Upper lobe of left lung (tissue), 6 donors: ENCODE data around the gene NR3C2. TPM values are rescaled to one million over a fixed set of nuclear protein-coding genes. Genes with fewer than 3 reads are reported as not detected.

Experiments used
- ATAC-seq, 2 donors: fragments of 200-7000 bp; cut with Tn5 transposase; one replicate each; pipeline ENCODE4 v1.9.1; 2022; ENCODE audit warnings: mild to moderate bottlenecking in 2 of 2, moderate library complexity in 2 of 2; ENCODE audit not compliant: low FRiP score in 2 of 2
- DNase-seq, 2 donors: peaks; one replicate each; pipeline ENCODE4 v3.0.0-alpha.2; 2019 to 2020
- H3K27ac ChIP-seq, 4 donors: fragments of 200-600 bp; sonication (generic); one replicate each; pipeline ENCODE4 v1.5.1; 2016 to 2019
- H3K27me3 ChIP-seq, 4 donors: fragments of 200-600 bp; sonication (generic); one replicate each; pipeline ENCODE4 v1.5.1; 2017 to 2019
- H3K36me3 ChIP-seq, 4 donors: fragments of 200-600 bp; sonication (generic); one replicate each; pipeline ENCODE4 v1.5.1; 2016 to 2019
- H3K4me1 ChIP-seq, 4 donors: fragments of 200-600 bp; sonication (generic); one replicate each; pipeline ENCODE4 v1.5.1; 2018 to 2019
- H3K4me3 ChIP-seq, 4 donors: fragments of 200-600 bp; sonication (generic); one replicate each; pipeline ENCODE4 v1.5.1; 2017 to 2019; ENCODE audit warnings: mild to moderate bottlenecking in 2 of 4, moderate library complexity in 1 of 4
- H3K9me3 ChIP-seq, 4 donors: fragments of 200-600 bp; sonication (generic); one replicate each; pipeline ENCODE4 v1.5.1; 2018 to 2019
- EP300 ChIP-seq, 4 donors: sonication (generic); formaldehyde crosslinking; IDR thresholded peaks; one replicate each; pipeline ENCODE4 v1.5.1; 2017; ENCODE audit warnings: antibody characterized with exemption in 4 of 4, control low read depth in 2 of 4
- POLR2A ChIP-seq, 4 donors: fragments of 450-650 bp; IDR thresholded peaks; one replicate each; pipeline ENCODE4 v1.5.1; 2016 to 2017; ENCODE audit warnings: antibody characterized with exemption in 4 of 4, mild to moderate bottlenecking in 2 of 4
- POLR2AphosphoS5 ChIP-seq, 2 donors: sonication (generic); formaldehyde crosslinking; IDR thresholded peaks; one replicate each; pipeline ENCODE4 v1.5.1; 2017; ENCODE audit warnings: antibody characterized with exemption in 2 of 2
- WGBS, 2 donors: methylation state at CpG; one replicate each; pipeline ENCODE4 v1.1.5; 2017 to 2018; 5-methylcytosine and 5-hydroxymethylcytosine counted together
- total RNA-seq, 6 donors: library from RNA; depleted of rRNA in 4 of 6; stranded (reverse); fragments of >200 nt in 4 of 6; gene quantifications; one replicate each; pipeline versions ENCODE4 v1.1.0 to v1.2.1, GENCODE V29; 2016 to 2021
- TF ChIP-seq, protein P1 (sequence below), 6 experiments: fragments of 450-650 bp in 4 of 6; fragments of 200-600 bp in 2 of 6; sonication (generic) in 2 of 6; IDR thresholded peaks; one replicate each; pipeline ENCODE4 v1.5.1; 2016 to 2019; ENCODE audit warnings: antibody characterized with exemption in 6 of 6
- donor health status: DM: no; HTN: no; CAD: no; lungs with moderate emphysema.
- donor health status: DM: no; HTN: yes; CAD: no; lungs with severe emphysema.

NR3C2 gene
- total RNA-seq = 10 to 100 TPM; 10.3 to 39.8 (median 23.7) TPM

DNA sequence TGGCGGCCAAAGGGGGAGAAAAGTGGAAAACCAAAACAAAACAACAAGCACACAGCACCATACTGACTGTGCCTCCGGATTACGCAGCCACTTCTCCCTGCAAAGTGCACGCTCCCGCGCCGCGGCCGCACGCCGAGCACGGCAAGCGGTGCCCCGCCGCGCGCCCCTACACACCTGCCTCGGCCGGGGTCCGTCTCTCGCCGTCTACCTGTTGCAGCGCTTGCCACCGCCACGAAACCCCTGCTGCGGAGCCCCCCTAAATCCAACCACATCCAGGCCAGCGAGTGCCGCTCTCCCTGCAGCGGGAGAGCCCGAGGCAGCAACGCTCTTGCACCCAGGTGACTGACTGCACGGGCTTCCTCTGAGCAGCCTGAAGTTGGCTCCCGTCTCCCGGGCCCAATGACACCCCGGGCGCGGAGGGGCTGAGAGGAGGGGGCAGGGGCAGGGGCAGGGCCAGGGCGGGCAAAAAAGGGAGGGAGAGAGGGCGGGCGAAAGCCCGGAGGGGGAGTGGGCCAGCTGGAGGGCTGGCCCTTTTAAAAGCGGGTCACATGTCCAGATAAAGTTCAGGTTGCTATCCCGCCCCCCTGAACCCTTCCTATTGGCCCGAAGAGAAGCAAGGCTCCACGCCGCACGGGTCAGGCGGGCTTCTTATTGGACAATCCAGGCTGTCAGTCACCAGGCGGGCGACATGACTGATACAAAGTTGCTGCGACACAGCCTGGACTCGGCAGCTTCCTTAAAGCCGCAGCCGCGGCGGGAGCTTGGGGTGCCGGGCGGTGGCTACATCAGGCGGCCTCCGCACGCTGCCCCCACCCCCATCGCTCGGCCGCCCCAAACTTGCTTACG is at the start of gene NR3C2:
TSS of gene NR3C2 (minus strand) at position 429 of the 846 bp plus-strand sequence.
- WGBS, 2 donors = 0 to 1% methylated on average over 21 to 65 of the region's 65 CpGs
- no peaks in the 10 kb centered on the region for H3K9me3 ChIP-seq
- DNase-seq (peak; percentile 95 to 99), ATAC-seq (peak; percentile 95 to 98)
- peak within 1 kb of the TSS; percentile 89 to 95 (median 92) for H3K27ac ChIP-seq
- H3K4me1 ChIP-seq = peaks cover 12 to 48% (median 20%) of the 10 kb centered on the region in 4 donors
- peaks cover 0 to 17% (median 0%) of the 10 kb centered on the region in 4 donors for H3K27me3 ChIP-seq
- no peaks in the 10 kb centered on the region for H3K36me3 ChIP-seq
- TF ChIP-seq EP300 (IDR thresholded peaks at IDR 0.05) (peak in 1 of 4 donors; percentile 13), POLR2A (IDR thresholded peaks at IDR 0.05) (peak; percentile 69 to 100 (median 99)), POLR2AphosphoS5 (IDR thresholded peaks at IDR 0.05) (peak; percentile 89 to 99)
- TF ChIP-seq, protein P1, sequence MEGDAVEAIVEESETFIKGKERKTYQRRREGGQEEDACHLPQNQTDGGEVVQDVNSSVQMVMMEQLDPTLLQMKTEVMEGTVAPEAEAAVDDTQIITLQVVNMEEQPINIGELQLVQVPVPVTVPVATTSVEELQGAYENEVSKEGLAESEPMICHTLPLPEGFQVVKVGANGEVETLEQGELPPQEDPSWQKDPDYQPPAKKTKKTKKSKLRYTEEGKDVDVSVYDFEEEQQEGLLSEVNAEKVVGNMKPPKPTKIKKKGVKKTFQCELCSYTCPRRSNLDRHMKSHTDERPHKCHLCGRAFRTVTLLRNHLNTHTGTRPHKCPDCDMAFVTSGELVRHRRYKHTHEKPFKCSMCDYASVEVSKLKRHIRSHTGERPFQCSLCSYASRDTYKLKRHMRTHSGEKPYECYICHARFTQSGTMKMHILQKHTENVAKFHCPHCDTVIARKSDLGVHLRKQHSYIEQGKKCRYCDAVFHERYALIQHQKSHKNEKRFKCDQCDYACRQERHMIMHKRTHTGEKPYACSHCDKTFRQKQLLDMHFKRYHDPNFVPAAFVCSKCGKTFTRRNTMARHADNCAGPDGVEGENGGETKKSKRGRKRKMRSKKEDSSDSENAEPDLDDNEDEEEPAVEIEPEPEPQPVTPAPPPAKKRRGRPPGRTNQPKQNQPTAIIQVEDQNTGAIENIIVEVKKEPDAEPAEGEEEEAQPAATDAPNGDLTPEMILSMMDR (IDR thresholded peaks at IDR 0.05) = no peak
- peak within 1 kb of the TSS; percentile 79 to 94 (median 90) for H3K4me3 ChIP-seq

DNA sequence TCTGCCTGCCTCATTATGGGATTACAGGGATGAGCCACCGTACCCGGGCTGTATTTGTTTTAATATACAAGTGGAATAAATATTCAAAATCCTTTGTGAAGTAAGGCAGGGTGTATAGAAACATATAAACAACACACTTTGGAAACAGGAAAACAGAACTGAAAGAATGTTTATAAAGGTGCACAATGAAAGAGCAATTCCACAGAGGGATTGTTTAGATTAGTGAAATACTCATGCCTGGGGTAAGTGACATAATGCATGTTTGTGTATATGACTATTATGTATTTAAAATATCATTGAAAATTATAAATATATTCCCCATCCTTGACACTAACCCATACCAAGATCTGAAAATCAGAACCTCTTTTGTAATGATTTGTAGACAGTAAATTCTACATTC is 45.0 kb upstream of the NR3C2 start:
- ATAC-seq = no peak
- 28 to 49% methylated on average over 2 of the region's 2 CpGs for whole genome bisulfite sequencing, 2 donors
- DNase-seq = no peak

DNA sequence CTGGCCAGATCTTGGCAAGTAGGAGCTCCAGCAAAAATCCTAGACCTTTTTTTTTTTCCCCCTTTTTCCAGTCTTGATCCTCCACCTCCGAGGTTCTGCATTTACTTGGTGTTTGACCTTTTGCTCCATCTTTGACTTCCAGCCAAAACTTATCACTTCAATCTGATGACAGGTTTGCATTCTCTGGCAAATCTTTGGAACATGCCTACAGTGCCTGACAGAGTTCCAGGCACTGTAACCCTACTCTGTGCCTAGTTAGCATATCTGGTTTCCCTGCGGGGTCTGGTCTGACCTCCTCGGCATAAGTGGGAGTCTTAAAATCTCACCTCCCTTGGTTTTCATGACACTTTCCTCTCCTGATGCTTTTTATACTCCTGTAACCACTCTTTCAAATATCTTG is 39.4 kb upstream of the NR3C2 start:
- ATAC-seq (no peak), DNase-seq (no peak)
- Histone ChIP-seq H3K9me3 (peaks cover 0 to 11% (median 4%) of the 10 kb centered on the region in 4 donors), H3K27ac (no peak overlapping the region), H3K4me1 (no peaks in the 10 kb centered on the region), H3K4me3 (no peak overlapping the region), H3K36me3 (no peaks in the 10 kb centered on the region), H3K27me3 (no peaks in the 10 kb centered on the region)
- WGBS, 2 donors = 56% methylated on average over 3 of the region's 3 CpGs
- no peak for TF ChIP-seq EP300 (IDR thresholded peaks at IDR 0.05)
- TF ChIP-seq, protein P1 (IDR thresholded peaks at IDR 0.05) = no peak
- TF ChIP-seq POLR2AphosphoS5 (IDR thresholded peaks at IDR 0.05) = no peak
- TF ChIP-seq POLR2A (IDR thresholded peaks at IDR 0.05) = no peak

More for the DNA sequence above, 45.0 kb upstream of the NR3C2 start:
- Histone ChIP-seq H3K36me3 (no peaks in the 10 kb centered on the region), H3K4me3 (no peak overlapping the region), H3K27me3 (no peaks in the 10 kb centered on the region), H3K4me1 (no peaks in the 10 kb centered on the region), H3K9me3 (peaks cover 0 to 11% (median 4%) of the 10 kb centered on the region in 4 donors), H3K27ac (no peak overlapping the region)
- TF ChIP-seq EP300 (IDR thresholded peaks at IDR 0.05) (no peak), POLR2AphosphoS5 (IDR thresholded peaks at IDR 0.05) (no peak), POLR2A (IDR thresholded peaks at IDR 0.05) (no peak)
- TF ChIP-seq, protein P1 (IDR thresholded peaks at IDR 0.05) = no peak

DNA sequence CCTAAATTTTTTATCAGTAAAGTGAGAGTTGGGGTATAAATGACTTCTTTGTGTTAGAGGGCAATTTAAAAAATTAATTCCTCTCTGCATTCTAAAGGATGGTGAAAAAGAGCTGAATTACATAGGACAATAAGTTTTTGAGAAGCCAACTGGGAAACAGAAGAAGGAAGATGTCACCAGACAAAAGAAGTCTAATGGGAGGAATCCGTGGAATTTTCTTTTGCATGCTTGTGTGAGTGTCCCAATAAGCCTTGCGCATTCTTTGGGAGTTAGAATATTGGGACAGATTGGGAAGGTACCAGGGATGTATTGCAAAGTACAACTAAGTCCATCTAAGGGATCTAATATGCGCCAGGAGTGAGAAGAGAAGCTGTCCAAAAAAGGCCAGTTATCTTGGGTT is 35.1 kb upstream of the NR3C2 start:
- TF ChIP-seq POLR2A (IDR thresholded peaks at IDR 0.05) (no peak), POLR2AphosphoS5 (IDR thresholded peaks at IDR 0.05) (no peak), EP300 (IDR thresholded peaks at IDR 0.05) (no peak)
- TF ChIP-seq, protein P1 (IDR thresholded peaks at IDR 0.05) = no peak
- DNase-seq (no peak), ATAC-seq (no peak)
- Histone ChIP-seq H3K27me3 (no peaks in the 10 kb centered on the region), H3K27ac (no peak overlapping the region), H3K9me3 (no peaks in the 10 kb centered on the region), H3K4me3 (no peak overlapping the region), H3K36me3 (no peaks in the 10 kb centered on the region), H3K4me1 (no peaks in the 10 kb centered on the region)
- 37 to 48% methylated on average over 3 of the region's 3 CpGs for WGBS, 2 donors
